H9 (cell line): Measurements from ENCODE around the gene TH. TPM values are rescaled to one million over a fixed set of nuclear protein-coding genes. Genes with fewer than 3 reads are reported as not detected.

Experiments
- DNase-seq: peaks from one replicate; pipeline ENCODE4 v3.0.0-alpha.2; 2017
- H2AFZ ChIP-seq: one replicate; pipeline ENCODE4 v1.6.1; 2013; ENCODE audit warnings: mild to moderate bottlenecking, low read length, control low read depth, moderate library complexity
- H2AK5ac ChIP-seq: 2 replicates; pipeline ENCODE4 v1.6.1; 2013; ENCODE audit warnings: low read length, control low read depth, mixed read lengths; ENCODE audit not compliant: insufficient read length
- H2BK120ac ChIP-seq: one replicate; pipeline ENCODE4 v1.6.1; 2013; ENCODE audit warnings: low read depth, mild to moderate bottlenecking, low read length, control low read depth, inconsistent platforms; ENCODE audit not compliant: poor library complexity, severe bottlenecking
- H2BK12ac ChIP-seq: 2 replicates; pipeline ENCODE4 v1.6.1; 2013; ENCODE audit warnings: low read length, control low read depth, mixed read lengths, low read depth; ENCODE audit not compliant: insufficient read length
- H2BK15ac ChIP-seq: 2 replicates; pipeline ENCODE4 v1.6.1; 2013; ENCODE audit warnings: low read depth, low read length, control low read depth
- H2BK20ac ChIP-seq: one replicate; pipeline ENCODE4 v1.6.1; 2013; ENCODE audit warnings: low read depth, mild to moderate bottlenecking, low read length, control low read depth, inconsistent platforms; ENCODE audit not compliant: poor library complexity, severe bottlenecking
- H2BK5ac ChIP-seq: 2 replicates; pipeline ENCODE4 v1.6.1; 2013; ENCODE audit warnings: low read length, control low read depth, mixed read lengths; ENCODE audit not compliant: insufficient read length
- H3K14ac ChIP-seq: 2 replicates; pipeline ENCODE4 v1.6.1; 2013; ENCODE audit warnings: low read length, control low read depth; ENCODE audit not compliant: insufficient read depth
- H3K18ac ChIP-seq: 2 replicates; pipeline ENCODE4 v1.6.1; 2013; ENCODE audit warnings: low read depth, mild to moderate bottlenecking, mixed read lengths, low read length, control low read depth; ENCODE audit not compliant: insufficient read length
- H3K23ac ChIP-seq: 2 replicates; pipeline ENCODE4 v1.6.1; 2013; ENCODE audit warnings: low read length, control low read depth, mixed read lengths, low read depth; ENCODE audit not compliant: insufficient read length
- H3K23me2 ChIP-seq: 2 replicates; pipeline ENCODE4 v1.6.1; 2013; ENCODE audit warnings: low read depth, mild to moderate bottlenecking, mixed read lengths, low read length, control low read depth; ENCODE audit not compliant: insufficient read length, poor library complexity, severe bottlenecking
- H3K27ac ChIP-seq: 2 replicates; pipeline ENCODE4 v1.5.1; 2013; ENCODE audit warnings: low read length, control low read depth, mixed read lengths, low read depth; ENCODE audit not compliant: insufficient read length
- H3K27me3 ChIP-seq: 2 replicates; pipeline ENCODE4 v1.6.1; 2013; ENCODE audit warnings: low read length, control low read depth, inconsistent platforms; ENCODE audit not compliant: insufficient read depth
- H3K4ac ChIP-seq: 2 replicates; pipeline ENCODE4 v1.6.1; 2013; ENCODE audit warnings: low read depth, mild to moderate bottlenecking, control low read depth, inconsistent platforms, low read length, moderate library complexity
- H3K4me1 ChIP-seq: 2 replicates; pipeline ENCODE4 v1.6.1; 2013; ENCODE audit warnings: low read length, control low read depth, inconsistent platforms; ENCODE audit not compliant: insufficient read depth
- H3K4me2 ChIP-seq: 2 replicates; pipeline ENCODE4 v1.6.1; 2013; ENCODE audit warnings: low read length, control low read depth, mixed read lengths; ENCODE audit not compliant: insufficient read length, insufficient read depth
- H3K56ac ChIP-seq: 2 replicates; pipeline ENCODE4 v1.6.1; 2013; ENCODE audit warnings: low read depth, mild to moderate bottlenecking, mixed read lengths, low read length, control low read depth; ENCODE audit not compliant: insufficient read length
- H3K79me1 ChIP-seq: 2 replicates; pipeline ENCODE4 v1.6.1; 2013; ENCODE audit warnings: low read depth, mild to moderate bottlenecking, moderate library complexity, low read length, control low read depth, inconsistent platforms; ENCODE audit not compliant: insufficient read depth, poor library complexity, severe bottlenecking
- H3K79me2 ChIP-seq: 2 replicates; pipeline ENCODE4 v1.6.1; 2013; ENCODE audit warnings: low read length, control low read depth, inconsistent platforms; ENCODE audit not compliant: insufficient read depth
- H3K9ac ChIP-seq: 2 replicates; pipeline ENCODE4 v1.6.1; 2013; ENCODE audit warnings: low read length, control low read depth, mixed read lengths; ENCODE audit not compliant: insufficient read length; ENCODE audit errors: extremely low read depth
- H3K9me3 ChIP-seq: one replicate; pipeline ENCODE4 v1.6.1; 2013; ENCODE audit warnings: low read depth, low read length, inconsistent platforms; ENCODE audit not compliant: control insufficient read depth
- H3T11ph ChIP-seq: one replicate; pipeline ENCODE4 v1.6.1; 2013; ENCODE audit warnings: mild to moderate bottlenecking, low read length, control low read depth, inconsistent platforms
- H4K20me1 ChIP-seq: one replicate; pipeline ENCODE4 v1.6.1; 2013; ENCODE audit not compliant: control insufficient read depth, insufficient read length, insufficient read depth
- H4K5ac ChIP-seq: 2 replicates; pipeline ENCODE4 v1.6.1; 2013; ENCODE audit warnings: low read depth, mild to moderate bottlenecking, mixed read lengths, low read length, control low read depth; ENCODE audit not compliant: insufficient read length
- H4K8ac ChIP-seq: replicated peaks from 2 replicates; pipeline ENCODE4 v1.6.1; 2013; ENCODE audit warnings: low read length, control low read depth, mixed read lengths, low read depth; ENCODE audit not compliant: insufficient read length
- H4K91ac ChIP-seq: 2 replicates; pipeline ENCODE4 v1.6.1; 2013; ENCODE audit warnings: low read depth, mild to moderate bottlenecking, moderate library complexity, mixed read lengths, low read length, control low read depth; ENCODE audit not compliant: insufficient read length
- H3K27ac Mint-ChIP-seq, 3 experiments: 2 replicates in 2 of 3; 3 replicates in 1 of 3; pipeline ENCODE4 v1.8.0; 2020 to 2021; ENCODE audit warnings: mixed read lengths in 3 of 3, mild to moderate bottlenecking in 1 of 3, moderate library complexity in 1 of 3
- H3K27me3 Mint-ChIP-seq: 2 replicates; pipeline ENCODE4 v1.8.0; 2021; ENCODE audit warnings: low read depth, mild to moderate bottlenecking, moderate library complexity, mixed read lengths
- H3K36me3 Mint-ChIP-seq, 3 experiments: 2 replicates in 2 of 3; 3 replicates in 1 of 3; pipeline ENCODE4 v1.8.0; 2020 to 2021; ENCODE audit warnings: low read depth in 3 of 3, mixed read lengths in 3 of 3; ENCODE audit not compliant: insufficient read depth in 1 of 3
- H3K4me1 Mint-ChIP-seq, 2 experiments: 2 replicates each; pipeline ENCODE4 v1.8.0; 2020; ENCODE audit warnings: mixed read lengths in 2 of 2
- H3K4me3 Mint-ChIP-seq, 2 experiments: 2 replicates in 1 of 2; 3 replicates in 1 of 2; pipeline ENCODE4 v1.8.0; 2020 to 2021; ENCODE audit warnings: mild to moderate bottlenecking in 2 of 2, mixed read lengths in 2 of 2, moderate library complexity in 1 of 2
- H3K9me3 Mint-ChIP-seq, 2 experiments: 2 replicates in 1 of 2; 3 replicates in 1 of 2; pipeline ENCODE4 v1.8.0; 2020; ENCODE audit warnings: mild to moderate bottlenecking in 2 of 2, mixed read lengths in 2 of 2, moderate library complexity in 1 of 2
- WGBS: extraction: QIAGEN DNeasy Blood & Tissue Kit; methylation state at CpG from one replicate; pipeline ENCODE4 v1.1.7; 2013; ENCODE audit warnings: missing lambda C conversion rate, low lambda C conversion rate, mixed read lengths; ENCODE audit not compliant: insufficient read length; ENCODE audit errors: extremely low coverage; 5-methylcytosine and 5-hydroxymethylcytosine counted together
- total RNA-seq: library from RNA; stranded (reverse); gene quantifications from 2 replicates; pipeline ENCODE4 v1.2.1, GENCODE V29; 2021
- TF ChIP-seq, protein P1 (sequence below): fragments of 200-600 bp; sonication (generic); conservative IDR thresholded peaks from 3 replicates; pipeline ENCODE4 v1.8.0; 2021; ENCODE audit warnings: antibody characterized with exemption, mild to moderate bottlenecking

Gene TH
- total RNA-seq, 1 experiment from 2014 or later = not detected

- H3K27ac Mint-ChIP-seq = peak overlapping the region in 1 of 3 experiments; percentile 49; a peak in 1 of 7 replicates
- no peak overlapping the region for H3K56ac ChIP-seq
- no peaks in the 10 kb centered on the region for H3K9me3 ChIP-seq
- H3K4me3 Mint-ChIP-seq = no peak overlapping the region
- H2BK5ac ChIP-seq = no peak overlapping the region
- no peak overlapping the region for H2BK15ac ChIP-seq
- TF ChIP-seq, protein P1, sequence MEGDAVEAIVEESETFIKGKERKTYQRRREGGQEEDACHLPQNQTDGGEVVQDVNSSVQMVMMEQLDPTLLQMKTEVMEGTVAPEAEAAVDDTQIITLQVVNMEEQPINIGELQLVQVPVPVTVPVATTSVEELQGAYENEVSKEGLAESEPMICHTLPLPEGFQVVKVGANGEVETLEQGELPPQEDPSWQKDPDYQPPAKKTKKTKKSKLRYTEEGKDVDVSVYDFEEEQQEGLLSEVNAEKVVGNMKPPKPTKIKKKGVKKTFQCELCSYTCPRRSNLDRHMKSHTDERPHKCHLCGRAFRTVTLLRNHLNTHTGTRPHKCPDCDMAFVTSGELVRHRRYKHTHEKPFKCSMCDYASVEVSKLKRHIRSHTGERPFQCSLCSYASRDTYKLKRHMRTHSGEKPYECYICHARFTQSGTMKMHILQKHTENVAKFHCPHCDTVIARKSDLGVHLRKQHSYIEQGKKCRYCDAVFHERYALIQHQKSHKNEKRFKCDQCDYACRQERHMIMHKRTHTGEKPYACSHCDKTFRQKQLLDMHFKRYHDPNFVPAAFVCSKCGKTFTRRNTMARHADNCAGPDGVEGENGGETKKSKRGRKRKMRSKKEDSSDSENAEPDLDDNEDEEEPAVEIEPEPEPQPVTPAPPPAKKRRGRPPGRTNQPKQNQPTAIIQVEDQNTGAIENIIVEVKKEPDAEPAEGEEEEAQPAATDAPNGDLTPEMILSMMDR = no peak
- no peak overlapping the region for H2BK20ac ChIP-seq
- H3K27me3 ChIP-seq = peaks cover 2% of the 10 kb centered on the region; the same call in 1 of the 2 replicates
- H3K36me3 Mint-ChIP-seq = peaks cover 0 to 3% (median 3%) of the 10 kb centered on the region in 3 experiments; a peak in 2 of 7 replicates
- H2AFZ ChIP-seq = no peak overlapping the region
- H2AK5ac ChIP-seq = no peak overlapping the region
- H4K20me1 ChIP-seq = no peaks in the 10 kb centered on the region
- no CpG with 5 or more reads among the region's 18 CpGs for WGBS
- no peak overlapping the region for H3K18ac ChIP-seq
- no peak overlapping the region for H3K14ac ChIP-seq
- peaks cover 4 to 9% of the 10 kb centered on the region in 2 experiments; a peak in 2 of 5 replicates for H3K9me3 Mint-ChIP-seq
- H3K4me1 ChIP-seq = no peaks in the 10 kb centered on the region
- H3K23me2 ChIP-seq = no peaks in the 10 kb centered on the region
- no peak overlapping the region for H4K91ac ChIP-seq
- no peak overlapping the region for H3K23ac ChIP-seq
- H2BK120ac ChIP-seq = no peak overlapping the region
- H3K27me3 Mint-ChIP-seq = peaks cover 64% of the 10 kb centered on the region
- H3K4me2 ChIP-seq = no peak overlapping the region
- peaks cover 0 to 28% of the 10 kb centered on the region in 2 experiments; a peak in 3 of 4 replicates for H3K4me1 Mint-ChIP-seq
- H4K8ac ChIP-seq = no peak overlapping the region
- no peak for DNase-seq
- no peak overlapping the region for H2BK12ac ChIP-seq
- H3T11ph ChIP-seq = no peak overlapping the region
- H3K4ac ChIP-seq = no peak overlapping the region
- no peak overlapping the region for H3K9ac ChIP-seq
- H3K27ac ChIP-seq = no peak overlapping the region
- H3K79me2 ChIP-seq = no peaks in the 10 kb centered on the region
- H4K5ac ChIP-seq = no peak overlapping the region
- H3K79me1 ChIP-seq = no peaks in the 10 kb centered on the region
These were observed 40.7 kb downstream of the TH start for GRCh38 chr11:2130881-2131352.
